ENCODE data around the gene PCED1B.

PCED1B gene

GRCh38 chr12:47231456-47231855, 152.0 kb downstream of the PCED1B start:
- no peak for DNase-seq

DNA sequence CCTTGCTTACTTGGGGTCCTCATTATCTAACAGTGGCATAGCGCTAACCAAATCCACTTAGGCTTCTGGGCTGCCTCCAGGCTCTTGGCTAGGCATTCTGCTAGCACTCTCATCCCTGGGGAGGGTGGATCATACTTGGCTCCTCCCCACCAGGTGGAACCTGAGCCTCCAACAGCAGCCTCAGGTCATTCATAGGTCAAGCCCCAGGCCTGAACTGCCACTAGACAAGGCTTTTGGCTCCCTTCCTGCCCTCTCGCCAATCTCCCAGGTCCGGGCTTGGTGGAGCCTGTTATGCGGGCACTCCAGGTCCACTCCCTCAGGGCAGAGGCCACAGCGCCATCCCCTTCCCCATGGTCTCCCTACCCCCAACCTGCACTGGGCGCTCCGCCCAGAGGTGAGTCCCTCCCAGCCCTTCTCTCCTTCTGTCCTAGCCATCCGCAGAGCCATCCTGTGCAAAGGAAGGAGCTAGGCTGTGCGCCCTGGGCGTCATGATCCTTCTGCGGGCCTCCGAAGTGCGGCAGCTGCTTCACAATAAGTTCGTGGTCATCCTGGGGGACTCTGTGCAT, 155.2 kb downstream of the PCED1B start:
- DNase-seq = no peak

GRCh38 chr12:47235258-47236040, 156.0 kb downstream of the PCED1B start:
- no peak for DNase-seq

- no peak for DNase-seq
Observed at GRCh38 chr12:47236109-47236714, 156.8 kb downstream of the PCED1B start.

DNA sequence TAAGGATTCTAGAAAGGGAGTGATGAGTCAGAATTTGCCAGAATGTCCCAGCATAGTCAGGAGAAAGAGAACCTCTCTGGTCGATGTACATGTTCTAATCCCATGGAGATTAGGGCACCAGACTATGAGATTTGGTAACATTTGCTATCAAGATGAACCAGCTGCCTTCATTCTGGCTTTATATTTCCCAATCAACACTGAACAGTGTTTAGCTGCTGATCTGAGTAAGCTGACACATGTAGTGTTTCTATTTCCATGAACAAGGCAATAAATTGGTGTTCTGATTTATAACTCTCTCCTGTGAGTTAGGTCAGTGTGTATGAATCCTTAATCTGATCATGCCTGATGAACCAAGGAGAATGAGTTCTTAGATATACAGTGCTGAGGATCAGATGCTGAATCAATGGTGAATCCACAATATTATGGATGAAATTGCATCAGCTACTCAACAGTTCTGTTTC, 158.4 kb downstream of the PCED1B start:
- no peak for DNase-seq

DNA sequence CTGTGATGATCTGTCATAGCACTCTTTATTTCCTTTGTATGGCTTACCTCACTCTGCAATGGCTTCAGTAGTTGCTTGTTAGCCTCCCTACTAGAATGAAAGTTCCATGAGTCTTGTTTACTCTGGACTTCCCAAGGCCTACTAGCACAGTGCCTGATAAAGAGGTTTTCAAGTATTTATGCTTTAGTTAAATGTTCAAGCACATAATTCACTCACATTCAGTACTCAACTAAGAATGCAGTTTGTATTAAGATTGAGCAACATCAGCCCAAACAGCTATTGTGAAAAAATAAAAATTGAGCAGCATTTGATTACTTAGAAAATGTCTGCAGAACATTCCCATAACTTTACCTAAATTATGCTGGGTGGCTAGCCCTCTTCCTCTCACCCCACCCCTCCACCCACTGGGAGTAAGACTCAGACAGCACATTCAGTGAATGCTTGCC, 159.3 kb downstream of the PCED1B start:
- no peak for DNase-seq

- no peak for DNase-seq
Observed at GRCh38 chr12:47242426-47242825, 163.0 kb downstream of the PCED1B start.

GRCh38 chr12:47244835-47245234, 165.4 kb downstream of the PCED1B start:
- DNase-seq = no peak

- no peak for DNase-seq
Observed at GRCh38 chr12:47245623-47246022, 166.2 kb downstream of the PCED1B start.

GRCh38 chr12:47247418-47247817, 168.0 kb downstream of the PCED1B start:
- peak in 20 of 56 donors; percentile 4 to 60 (median 24) for DNase-seq

GRCh38 chr12:47249082-47249481, 169.7 kb downstream of the PCED1B start:
- no peak for DNase-seq

DNA sequence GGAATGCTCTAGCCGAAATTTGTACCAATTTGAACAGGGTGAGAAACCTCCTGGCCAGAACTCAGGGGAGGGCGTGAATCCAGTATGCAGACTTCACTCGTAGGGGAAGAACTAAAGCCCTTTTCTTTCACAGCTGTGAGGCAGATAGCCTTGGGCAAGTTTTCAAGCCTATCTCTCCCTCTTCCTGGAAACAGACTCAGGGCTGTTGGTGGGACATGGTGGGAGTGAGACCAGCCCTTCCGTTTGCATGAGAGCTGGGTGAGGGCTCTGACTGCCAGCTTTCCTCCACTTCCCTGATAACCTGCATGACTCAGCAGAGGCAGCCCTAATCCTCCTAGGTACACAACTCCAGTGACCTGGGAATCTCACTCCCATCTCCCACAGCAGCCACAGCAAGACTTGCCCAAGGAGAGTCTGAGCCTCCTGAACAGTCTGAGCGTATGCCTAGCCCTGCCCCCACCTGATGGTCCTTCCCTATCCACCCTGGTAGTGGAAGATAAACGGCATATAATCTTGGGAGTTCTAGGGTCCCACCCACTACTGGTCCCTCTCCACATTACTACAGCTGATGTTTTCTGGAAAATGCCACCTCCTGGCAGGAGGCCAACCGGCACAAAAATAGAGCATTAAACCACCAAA, 170.4 kb downstream of the PCED1B start:
- DNase-seq = no peak

DNA sequence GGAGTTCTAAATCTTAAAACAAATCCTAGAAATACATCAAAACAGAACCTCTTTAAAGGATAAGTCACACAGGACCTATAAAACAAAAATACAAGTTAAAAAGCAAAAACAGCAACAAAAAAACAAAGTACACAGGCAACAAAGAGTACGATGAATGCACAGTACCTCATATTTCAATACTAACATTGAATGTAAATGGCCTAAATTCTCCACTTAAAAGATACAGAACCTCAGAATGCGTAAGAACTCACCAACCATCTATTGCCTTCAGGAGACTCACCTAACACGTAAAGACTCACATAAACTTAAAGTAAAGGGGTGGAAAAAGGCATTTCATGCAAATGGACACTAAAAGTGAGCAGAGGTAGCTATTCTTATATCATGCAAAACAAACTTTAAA, 172.5 kb downstream of the PCED1B start:
- DNase-seq = no peak

DNA sequence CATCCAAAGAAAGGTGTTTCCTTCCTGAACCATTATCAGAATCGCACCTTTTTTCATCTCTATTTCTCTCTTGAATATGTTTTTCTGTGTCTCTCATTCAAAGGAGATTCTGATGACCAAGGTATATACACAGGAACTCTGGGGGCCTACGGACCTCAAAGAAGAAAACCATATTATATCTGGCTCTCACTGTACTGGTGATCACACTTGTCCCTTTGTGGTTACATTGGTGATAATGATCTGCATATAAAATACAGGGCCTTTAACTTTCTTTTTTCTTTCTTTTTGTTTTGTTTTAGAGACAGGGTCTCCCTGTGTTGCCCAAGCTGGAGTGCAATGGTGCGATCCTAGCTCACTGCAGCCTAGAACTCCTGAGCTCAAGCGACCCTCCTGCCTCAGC, 185.5 kb downstream of the PCED1B start:
- DNase-seq = no peak

- no peak for DNase-seq
Observed at GRCh38 chr12:47265391-47265790, 186.0 kb downstream of the PCED1B start.

DNA sequence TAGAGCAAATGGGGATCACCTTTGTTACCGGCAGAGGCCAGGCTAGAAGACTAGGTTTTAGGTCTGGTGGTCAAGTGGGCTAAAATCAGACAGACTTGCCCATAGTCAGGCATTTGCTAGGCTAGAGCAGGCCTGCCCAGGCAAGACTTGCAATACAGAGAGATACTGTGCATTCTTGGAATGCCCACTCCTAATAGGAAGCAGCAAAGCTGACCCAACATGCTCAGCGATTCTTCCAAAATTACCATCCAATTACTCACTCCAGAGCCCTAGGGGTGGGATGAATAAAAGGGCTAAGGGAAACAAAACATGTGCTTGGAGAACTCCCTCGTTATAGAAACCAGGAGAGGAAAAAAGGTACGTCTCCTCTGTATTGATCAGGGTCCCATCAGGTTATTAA, 188.2 kb downstream of the PCED1B start:
- no peak for DNase-seq

- DNase-seq = no peak
Observed at GRCh38 chr12:47268501-47269454, 189.4 kb downstream of the PCED1B start.

DNA sequence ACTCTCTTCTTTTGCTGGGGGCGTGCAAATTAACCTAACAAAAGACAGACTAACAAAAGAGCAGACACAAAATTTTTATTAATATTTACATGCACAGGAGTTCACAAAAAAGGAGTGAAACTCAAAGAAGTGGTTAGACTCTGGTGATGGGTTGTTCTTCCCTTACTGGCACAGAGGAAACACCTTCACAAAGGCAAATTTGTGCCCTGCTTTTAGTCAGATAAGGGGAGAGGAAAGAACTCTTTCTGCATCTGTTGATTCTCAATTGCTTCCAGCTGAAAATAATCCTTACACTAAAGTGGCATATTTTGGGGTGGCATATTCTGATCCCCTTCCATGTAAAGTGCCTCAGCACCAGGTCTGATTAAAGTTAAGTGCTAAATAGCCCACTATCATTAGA, 190.5 kb downstream of the PCED1B start:
- no peak for DNase-seq

DNA sequence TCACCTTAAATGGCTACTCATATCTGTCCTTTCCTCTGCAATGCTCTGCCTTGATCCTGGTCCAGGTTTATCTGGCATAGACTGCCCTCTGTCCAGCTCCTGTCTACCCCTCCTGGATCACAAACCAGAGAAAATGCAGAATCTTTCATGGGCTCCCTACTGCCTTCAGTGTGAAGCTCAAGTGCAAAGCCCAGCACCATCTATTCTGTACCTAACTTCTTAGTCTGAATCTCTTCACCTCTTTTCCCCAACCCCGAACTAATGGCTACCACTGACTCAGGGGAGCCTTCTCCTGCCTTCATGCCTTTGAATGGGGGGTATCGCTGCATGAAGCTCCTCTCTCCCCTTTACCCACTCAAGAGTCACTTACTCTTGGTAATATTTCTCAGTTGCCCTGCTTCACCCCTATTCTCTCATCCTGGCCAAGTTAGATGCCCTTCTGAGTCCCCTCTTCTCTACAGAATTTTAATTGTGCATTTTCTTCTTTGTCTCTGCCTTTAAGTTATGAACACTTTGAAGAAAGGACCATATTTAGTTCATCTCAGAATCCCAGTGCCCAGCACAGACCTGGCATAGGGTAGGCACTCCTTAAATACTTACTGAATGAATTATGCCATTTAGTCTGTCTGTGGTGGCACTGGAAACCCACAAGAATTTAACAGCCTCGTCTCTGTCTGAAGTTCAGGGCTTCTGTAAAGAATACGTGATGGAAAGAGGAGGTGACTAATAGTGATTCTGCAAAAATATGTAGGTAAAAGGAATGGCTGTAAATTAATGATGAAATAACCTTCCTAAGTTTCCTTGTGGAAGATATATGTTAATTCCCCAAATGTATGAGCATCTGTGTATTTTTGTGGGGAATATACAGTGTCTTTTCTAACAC, 191.6 kb downstream of the PCED1B start:
- DNase-seq = no peak

- DNase-seq = no peak
Observed at GRCh38 chr12:47271800-47272239, 192.4 kb downstream of the PCED1B start.
